Memory B cell (primary cell): ENCODE results near the gene GOLT1B.

ENCODE experiments used
- ATAC-seq: fragments of 150-1000 bp; cut with Tn5 transposase; 2 replicates; pipeline ENCODE4 v1.10.0; 2021; ENCODE audit warnings: low read depth, mild to moderate bottlenecking, moderate library complexity
- DNase-seq, 2 donors: peaks; one replicate each; pipeline ENCODE4 v3.0.0; 2022; ENCODE audit warnings: low spot score in 2 of 2
- H3K27ac Mint-ChIP-seq: one replicate; pipeline ENCODE4 v1.8.0; 2022; ENCODE audit warnings: mild to moderate bottlenecking, moderate library complexity, mixed read lengths
- H3K27me3 Mint-ChIP-seq: one replicate; pipeline ENCODE4 v1.8.0; 2022; ENCODE audit warnings: mixed read lengths
- H3K36me3 Mint-ChIP-seq: one replicate; pipeline ENCODE4 v1.8.0; 2022; ENCODE audit warnings: mild to moderate bottlenecking, mixed read lengths
- H3K4me1 Mint-ChIP-seq: one replicate; pipeline ENCODE4 v1.8.0; 2022; ENCODE audit warnings: mixed read lengths
- H3K4me3 Mint-ChIP-seq: one replicate; pipeline ENCODE4 v1.8.0; 2022; ENCODE audit warnings: mild to moderate bottlenecking, moderate library complexity, mixed read lengths
- H3K9me3 Mint-ChIP-seq: one replicate; pipeline ENCODE4 v1.8.0; 2022; ENCODE audit warnings: mixed read lengths

GOLT1B gene

DNA sequence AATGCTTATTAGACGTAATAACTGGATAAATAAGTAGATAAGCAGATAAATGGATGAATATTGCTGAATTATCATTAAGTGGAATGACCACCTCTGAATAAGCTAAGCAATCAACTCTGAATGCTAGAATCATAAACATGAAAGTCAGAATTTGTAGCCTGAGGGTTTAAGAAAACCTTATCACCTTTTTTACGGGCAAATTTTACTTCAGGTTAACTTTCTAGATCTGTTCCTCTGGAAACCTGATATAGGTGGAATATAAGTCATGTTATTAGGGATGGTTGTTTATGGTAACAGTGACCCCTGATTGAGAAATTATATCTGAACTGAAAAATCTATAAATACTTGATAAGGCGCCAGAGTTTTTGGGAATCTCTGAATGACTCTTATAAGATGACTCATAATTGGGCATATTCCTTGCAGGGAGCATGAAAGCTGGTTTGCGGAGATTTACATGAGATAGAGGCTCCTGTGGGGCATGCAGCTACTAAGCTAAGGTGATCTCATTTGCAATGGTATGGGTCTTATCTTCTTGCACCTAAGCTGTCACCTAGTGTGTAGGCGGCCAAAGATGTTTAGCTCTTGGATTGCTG is 36.6 kb downstream of the GOLT1B start:
- Mint-ChIP-seq H3K9me3 (no peaks in the 10 kb centered on the region), H3K36me3 (no peaks in the 10 kb centered on the region)

DNA sequence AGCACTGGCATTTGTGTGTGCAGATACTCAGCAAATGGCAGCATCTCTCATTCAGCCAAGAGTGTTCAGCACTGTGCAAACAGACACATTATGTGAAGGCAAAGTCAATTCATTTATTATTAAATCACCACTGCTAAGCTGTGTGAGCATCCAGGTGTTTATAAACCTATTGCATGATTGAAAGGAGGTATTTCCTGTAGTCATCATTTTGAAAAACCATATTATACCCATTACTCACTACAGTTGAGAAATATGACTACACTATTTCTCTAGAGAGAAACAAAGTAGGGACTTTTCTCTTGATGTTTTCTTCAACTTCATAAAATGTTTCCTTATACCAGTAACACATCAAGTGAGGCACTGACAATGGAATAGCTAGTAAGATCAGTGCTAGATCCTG is 38.2 kb downstream of the GOLT1B start:
- Mint-ChIP-seq H3K27ac (no peak overlapping the region), H3K4me3 (no peak overlapping the region), H3K9me3 (no peaks in the 10 kb centered on the region), H3K27me3 (peaks cover 5% of the 10 kb centered on the region), H3K36me3 (no peaks in the 10 kb centered on the region), H3K4me1 (no peaks in the 10 kb centered on the region)
- ATAC-seq: no peak
- no peak for DNase-seq

More for the DNA sequence above, 36.6 kb downstream of the GOLT1B start:
- ATAC-seq: no peak
- Mint-ChIP-seq H3K27me3 (peaks cover 2% of the 10 kb centered on the region), H3K27ac (no peak overlapping the region), H3K4me3 (no peak overlapping the region), H3K4me1 (no peaks in the 10 kb centered on the region)
- DNase-seq: no peak

DNA sequence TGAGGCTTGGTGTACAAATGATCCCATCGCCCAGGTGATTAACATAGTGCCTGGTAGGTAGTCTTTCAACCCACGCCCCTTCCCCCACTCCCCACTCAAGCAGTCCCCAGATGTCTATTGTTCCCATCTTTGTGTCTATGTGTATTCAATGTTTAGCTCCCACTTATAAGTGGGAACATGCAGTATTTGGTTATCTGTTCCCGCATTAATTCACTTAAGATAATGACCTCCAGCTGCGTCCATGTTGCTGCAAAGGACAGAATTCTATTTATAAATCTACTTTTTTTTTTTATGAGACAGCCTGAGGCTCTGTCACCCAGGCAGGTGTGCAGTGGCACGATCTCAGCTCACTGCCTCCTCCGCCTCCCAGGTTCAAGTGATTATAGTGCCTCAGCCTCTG is 40.2 kb downstream of the GOLT1B start:
- Mint-ChIP-seq H3K9me3 (no peaks in the 10 kb centered on the region), H3K27ac (no peak overlapping the region), H3K36me3 (no peaks in the 10 kb centered on the region), H3K4me3 (no peak overlapping the region), H3K27me3 (peaks cover 5% of the 10 kb centered on the region), H3K4me1 (no peaks in the 10 kb centered on the region)
- ATAC-seq (no peak), DNase-seq (no peak)

DNA sequence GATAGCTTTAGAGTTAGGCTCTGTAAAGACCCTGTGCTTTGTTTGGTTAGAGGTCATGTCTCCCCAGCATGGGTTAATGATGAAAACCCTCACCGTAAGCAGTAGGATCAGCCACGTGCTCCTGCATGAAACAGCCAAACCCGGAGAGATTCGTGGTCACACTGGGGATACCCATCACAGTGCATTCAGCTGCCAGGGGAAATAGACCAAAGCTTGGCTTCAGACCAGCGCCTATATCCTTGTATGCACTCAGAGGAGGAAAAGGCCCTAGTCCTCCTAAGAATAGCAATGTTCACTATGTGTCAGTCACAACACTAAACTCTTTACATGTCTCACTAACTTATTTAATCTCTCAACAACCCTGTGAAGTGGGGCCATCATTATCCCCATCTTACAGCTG is 40.8 kb downstream of the GOLT1B start:
- no peak overlapping the region for H3K4me3 Mint-ChIP-seq
- H3K27me3 Mint-ChIP-seq: peaks cover 5% of the 10 kb centered on the region
- DNase-seq (no peak), ATAC-seq (no peak)
- H3K4me1 Mint-ChIP-seq: no peaks in the 10 kb centered on the region
- H3K27ac Mint-ChIP-seq: no peak overlapping the region
- no peaks in the 10 kb centered on the region for H3K9me3 Mint-ChIP-seq
- no peaks in the 10 kb centered on the region for H3K36me3 Mint-ChIP-seq

DNA sequence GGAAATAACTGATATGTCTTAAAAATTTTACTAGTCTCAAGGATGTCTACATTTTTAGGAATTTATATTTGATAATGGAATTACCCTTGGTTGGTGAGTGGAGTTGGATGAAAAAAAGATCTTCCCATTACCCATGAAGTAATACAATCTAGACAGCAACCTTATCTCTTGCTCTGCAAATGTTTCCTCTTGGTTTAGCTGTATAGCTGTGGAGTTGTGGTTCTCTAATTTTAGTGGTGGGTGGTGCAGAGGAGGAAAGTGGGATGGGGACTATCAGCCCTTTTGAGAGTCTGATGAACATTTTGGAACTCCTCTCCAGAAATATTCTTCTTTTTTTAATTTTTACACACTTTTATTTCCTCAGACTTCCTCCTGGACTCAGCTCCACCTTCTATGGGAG is 41.6 kb downstream of the GOLT1B start:
- H3K36me3 Mint-ChIP-seq: no peaks in the 10 kb centered on the region
- H3K4me3 Mint-ChIP-seq: no peak overlapping the region
- ATAC-seq: no peak
- no peak overlapping the region for H3K27ac Mint-ChIP-seq
- H3K4me1 Mint-ChIP-seq: no peaks in the 10 kb centered on the region
- H3K27me3 Mint-ChIP-seq: peaks cover 5% of the 10 kb centered on the region
- no peaks in the 10 kb centered on the region for H3K9me3 Mint-ChIP-seq
- no peak for DNase-seq

DNA sequence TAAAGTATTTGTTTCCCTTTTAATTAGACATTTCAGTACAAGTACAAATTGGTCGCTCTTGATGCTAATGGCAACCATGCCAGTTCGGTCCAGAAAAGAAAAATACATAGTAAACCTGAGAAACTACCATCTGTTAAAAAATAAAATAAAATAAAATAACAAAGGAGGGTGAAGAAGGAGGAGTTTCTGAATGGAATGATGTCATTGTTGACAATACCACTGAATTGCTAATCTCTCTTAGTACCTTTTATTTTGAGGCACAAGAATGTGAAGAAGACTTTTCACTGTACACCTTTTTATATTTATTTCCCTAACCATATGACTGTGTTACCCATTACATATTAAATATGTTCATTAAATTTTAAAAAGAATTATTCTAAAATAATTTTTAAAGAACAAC is 44.0 kb downstream of the GOLT1B start:
- no peak for DNase-seq
- no peak for ATAC-seq
- Mint-ChIP-seq H3K27me3 (peaks cover 5% of the 10 kb centered on the region), H3K9me3 (no peaks in the 10 kb centered on the region), H3K4me3 (no peak overlapping the region), H3K27ac (no peak overlapping the region), H3K36me3 (no peaks in the 10 kb centered on the region), H3K4me1 (no peaks in the 10 kb centered on the region)

DNA sequence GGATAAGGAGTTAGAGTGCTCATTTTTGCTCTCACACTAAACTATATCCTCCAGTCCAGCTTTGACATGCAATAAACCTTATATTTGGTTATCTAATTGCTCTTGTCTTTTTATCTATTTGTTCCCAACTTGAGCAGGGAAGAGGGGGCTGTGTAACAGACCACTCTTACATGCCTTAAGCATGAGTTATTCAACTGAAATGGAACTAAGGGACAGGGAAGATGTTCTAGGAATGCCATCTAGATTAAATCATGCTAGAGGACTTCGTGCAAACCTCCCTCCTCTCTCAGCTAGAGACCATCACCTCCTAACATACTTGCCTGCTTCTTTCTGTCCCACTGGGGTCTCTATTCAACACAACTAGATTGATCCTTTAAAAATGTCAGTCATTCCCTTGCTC is 45.1 kb downstream of the GOLT1B start:
- DNase-seq (no peak), ATAC-seq (no peak)
- Mint-ChIP-seq H3K4me1 (no peaks in the 10 kb centered on the region), H3K27me3 (peaks cover 5% of the 10 kb centered on the region), H3K9me3 (no peaks in the 10 kb centered on the region), H3K36me3 (no peaks in the 10 kb centered on the region), H3K4me3 (no peak overlapping the region), H3K27ac (no peak overlapping the region)

DNA sequence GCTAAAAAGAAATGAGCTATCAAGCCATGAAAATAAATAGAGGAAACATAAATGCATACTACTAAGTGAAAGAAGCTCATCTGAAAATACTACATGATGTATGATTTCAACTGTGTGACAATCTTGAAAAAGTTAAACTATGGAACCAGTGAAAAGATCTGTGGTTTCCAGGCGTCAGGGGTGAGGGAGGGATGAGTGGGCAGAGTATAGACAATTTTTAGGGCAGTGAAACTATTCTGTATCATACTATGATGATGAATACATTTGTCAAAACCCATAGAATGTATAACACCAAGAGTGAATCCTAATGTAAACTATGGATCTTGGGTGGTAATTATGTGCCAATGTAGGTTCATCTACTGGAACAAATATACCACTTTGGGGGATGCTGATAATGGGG is 45.8 kb downstream of the GOLT1B start:
- Mint-ChIP-seq H3K27ac (no peak overlapping the region), H3K36me3 (no peaks in the 10 kb centered on the region), H3K9me3 (no peaks in the 10 kb centered on the region), H3K27me3 (peaks cover 5% of the 10 kb centered on the region), H3K4me1 (no peaks in the 10 kb centered on the region), H3K4me3 (no peak overlapping the region)
- DNase-seq: no peak
- no peak for ATAC-seq

DNA sequence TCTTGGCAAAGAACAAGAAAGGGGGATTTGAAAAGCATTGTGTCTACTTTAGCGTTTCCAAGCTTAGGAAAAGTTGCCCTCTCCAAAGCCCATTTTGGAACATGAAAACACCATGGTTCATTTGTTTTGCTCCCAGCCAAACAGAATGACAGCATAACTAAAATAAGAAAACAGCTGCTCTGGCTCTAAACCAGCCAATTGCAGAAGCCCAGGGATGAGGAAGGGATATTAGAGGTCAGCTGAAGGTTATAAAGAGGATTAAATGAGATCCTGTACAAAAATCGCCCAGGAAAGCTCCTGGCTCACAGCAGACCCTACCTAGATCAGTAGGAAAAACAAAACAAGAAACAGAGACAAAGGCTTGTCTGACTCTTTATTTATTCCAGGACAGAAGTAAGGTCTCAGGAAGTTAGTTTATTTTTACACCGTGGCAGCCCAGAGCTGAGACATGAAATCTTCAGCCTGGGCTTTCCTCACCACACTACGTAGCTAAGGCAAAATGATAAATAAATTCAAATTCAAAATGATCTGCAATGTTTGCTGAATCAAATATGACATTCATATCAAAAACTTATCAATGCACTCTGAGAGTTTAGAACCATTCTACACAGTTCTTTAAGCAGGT is 50.4 kb downstream of the GOLT1B start:
- Mint-ChIP-seq H3K4me3 (no peak overlapping the region), H3K27ac (no peak overlapping the region), H3K27me3 (no peaks in the 10 kb centered on the region), H3K36me3 (no peaks in the 10 kb centered on the region), H3K4me1 (no peaks in the 10 kb centered on the region), H3K9me3 (peaks cover 1% of the 10 kb centered on the region)
- no peak for DNase-seq
- ATAC-seq: no peak

DNA sequence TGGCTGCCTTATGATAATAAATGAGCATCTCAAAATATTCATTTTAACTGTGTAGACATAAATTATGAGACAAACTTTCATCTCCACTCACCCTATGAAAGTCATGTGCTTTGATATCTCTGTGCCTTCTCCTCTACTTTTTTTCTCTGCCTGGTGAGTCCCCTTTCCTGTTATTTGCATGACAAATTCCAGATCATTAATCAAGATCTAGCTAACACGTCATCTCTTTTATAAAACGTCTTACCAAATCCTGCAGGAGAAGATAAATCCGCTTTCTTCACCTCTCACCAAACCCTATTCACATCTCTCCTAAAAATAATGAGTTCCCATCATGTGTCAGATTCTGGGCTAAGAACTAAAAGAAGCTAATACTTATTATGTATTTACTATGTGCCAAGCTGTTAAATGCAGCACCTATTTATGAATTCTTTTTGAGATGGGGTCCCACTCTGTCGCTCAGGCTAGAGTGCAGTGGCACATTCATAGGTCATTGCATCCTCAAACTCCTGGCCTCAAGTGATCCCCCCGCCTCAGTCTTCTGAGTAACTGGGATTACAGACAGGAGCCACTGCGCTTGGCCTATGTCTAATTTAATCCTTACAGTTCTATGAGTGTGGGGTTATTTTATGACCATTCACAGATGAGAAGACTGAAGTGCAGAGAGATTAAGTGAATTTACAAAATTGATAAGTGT is 51.2 kb downstream of the GOLT1B start:
- Mint-ChIP-seq H3K9me3 (peaks cover 1% of the 10 kb centered on the region), H3K36me3 (no peaks in the 10 kb centered on the region), H3K4me1 (no peaks in the 10 kb centered on the region), H3K27me3 (no peaks in the 10 kb centered on the region), H3K4me3 (no peak overlapping the region), H3K27ac (no peak overlapping the region)
- ATAC-seq (no peak), DNase-seq (no peak)

DNA sequence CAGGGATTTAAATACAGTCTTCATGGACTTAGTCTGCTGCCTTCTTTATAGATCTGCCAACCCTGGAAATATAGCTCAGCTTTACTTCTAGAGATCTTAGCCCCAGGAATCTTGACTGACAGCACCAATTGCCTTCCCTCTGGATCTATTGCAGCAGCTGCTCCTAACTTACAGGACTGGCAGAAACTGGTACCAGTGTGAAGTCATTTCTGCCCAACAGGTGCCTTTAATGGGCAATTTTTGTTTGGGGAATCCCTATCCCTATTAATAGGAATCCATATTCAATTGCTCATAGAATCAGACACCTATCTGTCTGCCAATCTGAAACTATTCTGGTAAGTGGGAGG is 51.7 kb downstream of the GOLT1B start:
- Mint-ChIP-seq H3K27me3 (no peaks in the 10 kb centered on the region), H3K27ac (no peak overlapping the region), H3K4me3 (no peak overlapping the region), H3K4me1 (no peaks in the 10 kb centered on the region), H3K9me3 (peaks cover 1% of the 10 kb centered on the region), H3K36me3 (no peaks in the 10 kb centered on the region)
- no peak for DNase-seq
- ATAC-seq: no peak

DNA sequence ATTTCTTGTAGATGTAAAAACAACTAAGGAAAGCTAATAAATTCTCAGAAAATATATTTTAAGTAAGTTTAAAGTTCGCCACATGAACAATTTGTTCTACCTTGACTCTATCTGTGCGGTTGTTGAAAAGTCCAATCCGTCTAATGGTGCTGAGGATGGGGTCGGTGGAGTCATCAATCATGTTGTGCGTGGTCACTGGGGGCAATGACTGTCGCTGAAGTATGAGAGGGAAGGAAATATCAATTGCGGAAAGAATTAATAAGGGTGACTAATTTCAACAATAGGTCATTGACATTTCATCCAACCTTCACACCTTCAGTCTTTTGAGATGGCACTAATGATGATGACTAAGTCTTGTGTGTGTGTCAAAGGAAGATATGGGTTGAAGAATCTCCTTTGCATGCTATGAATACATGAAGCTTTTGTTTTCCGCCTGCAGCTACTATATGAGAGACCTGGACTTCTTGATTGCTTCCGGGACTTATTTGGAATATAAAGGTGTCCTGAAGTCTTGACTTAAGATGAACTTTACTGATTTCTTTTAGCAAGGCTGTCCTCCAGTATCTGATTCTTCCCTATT is 56.6 kb downstream of the GOLT1B start:
- H3K36me3 Mint-ChIP-seq: no peaks in the 10 kb centered on the region
- no peaks in the 10 kb centered on the region for H3K27me3 Mint-ChIP-seq
- no peak for ATAC-seq
- DNase-seq: no peak
- H3K4me1 Mint-ChIP-seq: no peaks in the 10 kb centered on the region
- H3K9me3 Mint-ChIP-seq: peaks cover 1% of the 10 kb centered on the region
- H3K27ac Mint-ChIP-seq: no peak overlapping the region
- no peak overlapping the region for H3K4me3 Mint-ChIP-seq

DNA sequence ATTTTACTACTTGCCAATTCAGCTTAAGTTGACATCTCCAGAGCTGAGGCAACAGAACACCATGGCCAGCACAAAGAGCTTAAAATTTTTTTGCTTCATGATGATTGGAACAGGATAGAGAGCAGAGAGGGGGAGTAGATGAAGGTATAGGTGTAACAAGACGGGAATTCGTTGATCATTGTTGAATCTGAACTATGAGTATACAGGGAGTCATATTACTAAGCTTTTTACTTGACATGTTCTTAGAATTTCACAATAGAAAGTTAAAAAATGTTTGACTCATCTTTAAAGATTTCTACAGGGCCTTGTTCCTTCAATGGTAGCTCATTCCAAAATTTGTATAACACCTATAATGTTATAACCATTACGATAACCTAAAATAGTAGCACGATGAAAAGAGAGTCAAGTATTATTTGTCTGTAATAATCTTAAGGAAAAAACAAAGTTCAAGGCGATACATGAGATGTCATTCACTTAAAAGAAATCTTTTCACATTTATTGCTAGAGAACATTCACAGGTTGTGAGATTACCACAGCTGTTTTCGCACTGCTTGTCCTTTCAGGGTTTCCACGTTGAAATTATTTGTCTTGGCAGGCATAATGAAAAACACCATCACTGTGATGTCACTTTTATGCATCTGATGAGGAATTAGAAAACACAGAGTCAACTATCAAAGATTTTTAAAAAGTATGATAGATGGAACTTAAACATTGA is 58.4 kb downstream of the GOLT1B start:
- Mint-ChIP-seq H3K27ac (no peak overlapping the region), H3K4me1 (no peaks in the 10 kb centered on the region), H3K9me3 (no peaks in the 10 kb centered on the region), H3K4me3 (no peak overlapping the region), H3K36me3 (no peaks in the 10 kb centered on the region), H3K27me3 (no peaks in the 10 kb centered on the region)
- no peak for ATAC-seq
- DNase-seq: no peak

DNA sequence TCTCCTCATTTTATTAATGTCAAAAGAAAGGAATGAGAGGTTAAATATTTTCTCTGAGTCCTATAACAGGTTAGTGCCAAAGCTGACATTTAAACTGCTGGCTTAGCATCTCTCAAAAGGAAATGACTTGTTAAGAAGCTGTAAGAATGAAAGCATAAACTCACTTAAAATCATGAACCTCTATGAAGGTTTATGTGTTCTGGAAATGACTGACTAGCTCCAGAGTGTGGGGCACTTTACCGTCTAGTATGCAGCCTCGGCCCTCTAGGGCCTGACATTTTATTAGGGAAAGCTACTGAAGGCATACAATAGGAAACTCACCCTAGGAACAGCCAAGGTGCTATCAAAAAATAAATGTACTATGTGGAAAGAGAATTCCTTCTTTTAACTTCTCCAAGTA is 59.6 kb downstream of the GOLT1B start:
- Mint-ChIP-seq H3K36me3 (no peaks in the 10 kb centered on the region), H3K9me3 (no peaks in the 10 kb centered on the region), H3K27me3 (peaks cover 1% of the 10 kb centered on the region), H3K27ac (no peak overlapping the region), H3K4me3 (no peak overlapping the region), H3K4me1 (no peaks in the 10 kb centered on the region)
- DNase-seq: no peak
- ATAC-seq: no peak
